ENCODE results near the gene NELL1.

DNA sequence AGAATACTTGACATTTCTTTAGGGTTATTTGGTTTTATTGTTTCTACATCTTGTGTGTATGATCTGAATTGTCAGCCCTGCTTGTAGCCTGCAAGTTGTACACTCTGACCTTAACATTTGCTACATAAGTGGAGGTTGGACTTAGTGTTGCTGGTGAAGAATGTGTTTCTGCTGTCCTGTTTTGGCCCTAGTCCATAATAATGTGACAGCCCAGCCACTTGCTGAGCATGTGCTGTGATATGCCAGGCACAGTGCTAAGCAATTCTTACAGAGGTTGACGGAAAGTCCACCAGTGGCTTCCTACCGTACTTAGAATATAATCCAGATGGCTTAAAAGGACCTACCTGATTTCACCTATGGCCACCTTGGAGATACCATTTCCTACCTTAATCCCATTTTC is 526.6 kb downstream of the NELL1 start:
- TF ChIP-seq, protein P1, sequence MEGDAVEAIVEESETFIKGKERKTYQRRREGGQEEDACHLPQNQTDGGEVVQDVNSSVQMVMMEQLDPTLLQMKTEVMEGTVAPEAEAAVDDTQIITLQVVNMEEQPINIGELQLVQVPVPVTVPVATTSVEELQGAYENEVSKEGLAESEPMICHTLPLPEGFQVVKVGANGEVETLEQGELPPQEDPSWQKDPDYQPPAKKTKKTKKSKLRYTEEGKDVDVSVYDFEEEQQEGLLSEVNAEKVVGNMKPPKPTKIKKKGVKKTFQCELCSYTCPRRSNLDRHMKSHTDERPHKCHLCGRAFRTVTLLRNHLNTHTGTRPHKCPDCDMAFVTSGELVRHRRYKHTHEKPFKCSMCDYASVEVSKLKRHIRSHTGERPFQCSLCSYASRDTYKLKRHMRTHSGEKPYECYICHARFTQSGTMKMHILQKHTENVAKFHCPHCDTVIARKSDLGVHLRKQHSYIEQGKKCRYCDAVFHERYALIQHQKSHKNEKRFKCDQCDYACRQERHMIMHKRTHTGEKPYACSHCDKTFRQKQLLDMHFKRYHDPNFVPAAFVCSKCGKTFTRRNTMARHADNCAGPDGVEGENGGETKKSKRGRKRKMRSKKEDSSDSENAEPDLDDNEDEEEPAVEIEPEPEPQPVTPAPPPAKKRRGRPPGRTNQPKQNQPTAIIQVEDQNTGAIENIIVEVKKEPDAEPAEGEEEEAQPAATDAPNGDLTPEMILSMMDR (conservative IDR thresholded peaks at IDR 0.05 in 1 of 2, IDR thresholded peaks at IDR 0.05 in 1 of 2; ENCODE audit: extremely low read depth in 1 of 2, insufficient read depth in 1 of 2, low read depth in 1 of 2, low read length in 2 of 2), result no peak
- TF ChIP-seq EZH2 (IDR thresholded peaks at IDR 0.05; ENCODE audit: borderline replicate concordance, low read length), result no peak

Data from mammary epithelial cell (primary cell).